GM18909 (cell line): ENCODE measurements around the gene SDSL.

Experiments used
- ATAC-seq: cut with Tn5 transposase; IDR thresholded peaks from one replicate; pipeline ENCODE4 v1.9.1; 2021; ENCODE audit warnings: mild to moderate bottlenecking; ENCODE audit not compliant: unreplicated experiment, poor library complexity

The SDSL gene

DNA sequence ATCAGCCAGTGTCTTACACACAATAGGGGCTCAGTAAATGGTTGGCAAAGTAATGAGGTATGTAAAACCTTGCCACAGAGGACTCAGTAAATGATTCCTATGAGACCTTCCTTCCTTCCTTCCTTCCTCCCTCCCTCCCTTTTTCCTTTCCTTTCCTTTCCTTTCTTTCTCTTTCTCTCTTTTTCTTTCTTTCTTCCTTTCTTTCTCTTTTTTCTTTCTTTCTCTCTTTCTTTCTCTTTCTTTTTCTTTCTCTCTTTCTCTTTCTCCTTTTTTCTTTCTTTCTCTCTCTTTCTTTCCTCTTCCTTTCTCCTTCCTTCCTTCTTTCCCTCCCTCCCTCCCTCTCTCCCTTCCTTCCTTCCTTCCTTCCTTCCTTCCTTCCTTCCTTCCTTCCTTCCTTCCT lies 26.0 kb upstream of the SDSL start:
- no peak for ATAC-seq

- ATAC-seq: no peak
Observed at GRCh38 chr12:113396828-113397496, 25.2 kb upstream of the SDSL start.

DNA sequence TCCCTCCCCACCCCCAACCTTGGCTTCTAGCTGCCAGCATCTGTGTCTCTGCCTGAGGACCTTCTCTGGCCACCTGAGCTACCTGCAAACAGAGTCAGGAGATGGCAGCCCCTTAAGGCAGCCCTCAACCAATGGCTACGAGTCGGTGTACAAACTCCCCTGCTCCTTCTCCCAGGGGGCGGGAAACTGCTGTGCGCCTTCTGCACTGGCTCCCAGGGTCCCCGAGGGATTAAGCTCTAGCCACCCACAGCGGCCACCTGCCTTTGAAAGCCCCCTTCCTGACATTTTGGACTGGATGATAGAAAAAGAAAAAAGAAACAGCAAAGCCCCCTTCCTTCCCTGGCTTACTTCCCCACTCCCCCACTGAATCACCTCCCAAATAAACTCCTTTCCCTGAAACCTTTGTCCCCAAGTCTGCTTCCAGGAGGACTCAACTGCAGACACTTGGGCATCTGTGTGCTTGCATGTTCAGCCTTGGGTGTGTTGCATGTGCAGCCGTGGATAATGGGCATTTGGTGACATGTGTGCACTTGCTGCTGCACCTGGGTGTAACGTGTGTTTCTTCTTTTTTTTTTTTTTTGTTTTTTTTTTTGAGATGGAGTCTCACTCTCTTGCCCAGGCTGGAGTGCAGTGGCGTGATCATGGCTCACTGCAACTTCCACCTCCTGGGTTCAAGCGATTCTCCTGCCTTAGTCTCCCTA lies 24.5 kb upstream of the SDSL start:
- ATAC-seq: no peak

GRCh38 chr12:113398346-113399290 lies 23.6 kb upstream of the SDSL start:
- no peak for ATAC-seq

GRCh38 chr12:113399490-113399889 lies 22.7 kb upstream of the SDSL start:
- no peak for ATAC-seq

DNA sequence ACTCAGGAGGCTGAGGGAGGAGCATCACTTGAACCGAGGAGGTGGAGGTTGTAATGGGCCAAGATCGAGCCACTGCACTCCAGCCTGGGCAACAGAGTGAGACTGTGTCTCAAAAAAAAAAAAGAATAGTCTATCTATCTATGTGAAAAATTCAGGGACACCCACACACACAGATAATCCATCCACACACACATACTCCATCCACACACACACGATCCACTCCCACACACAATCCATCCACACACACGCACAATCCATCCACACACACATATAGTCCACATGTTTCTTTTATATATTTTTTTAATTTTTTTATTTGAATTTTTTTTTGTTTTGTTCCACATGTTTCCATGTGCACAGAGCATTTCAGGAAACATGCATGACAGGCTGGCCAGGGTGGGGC lies 21.8 kb upstream of the SDSL start:
- ATAC-seq: no peak

DNA sequence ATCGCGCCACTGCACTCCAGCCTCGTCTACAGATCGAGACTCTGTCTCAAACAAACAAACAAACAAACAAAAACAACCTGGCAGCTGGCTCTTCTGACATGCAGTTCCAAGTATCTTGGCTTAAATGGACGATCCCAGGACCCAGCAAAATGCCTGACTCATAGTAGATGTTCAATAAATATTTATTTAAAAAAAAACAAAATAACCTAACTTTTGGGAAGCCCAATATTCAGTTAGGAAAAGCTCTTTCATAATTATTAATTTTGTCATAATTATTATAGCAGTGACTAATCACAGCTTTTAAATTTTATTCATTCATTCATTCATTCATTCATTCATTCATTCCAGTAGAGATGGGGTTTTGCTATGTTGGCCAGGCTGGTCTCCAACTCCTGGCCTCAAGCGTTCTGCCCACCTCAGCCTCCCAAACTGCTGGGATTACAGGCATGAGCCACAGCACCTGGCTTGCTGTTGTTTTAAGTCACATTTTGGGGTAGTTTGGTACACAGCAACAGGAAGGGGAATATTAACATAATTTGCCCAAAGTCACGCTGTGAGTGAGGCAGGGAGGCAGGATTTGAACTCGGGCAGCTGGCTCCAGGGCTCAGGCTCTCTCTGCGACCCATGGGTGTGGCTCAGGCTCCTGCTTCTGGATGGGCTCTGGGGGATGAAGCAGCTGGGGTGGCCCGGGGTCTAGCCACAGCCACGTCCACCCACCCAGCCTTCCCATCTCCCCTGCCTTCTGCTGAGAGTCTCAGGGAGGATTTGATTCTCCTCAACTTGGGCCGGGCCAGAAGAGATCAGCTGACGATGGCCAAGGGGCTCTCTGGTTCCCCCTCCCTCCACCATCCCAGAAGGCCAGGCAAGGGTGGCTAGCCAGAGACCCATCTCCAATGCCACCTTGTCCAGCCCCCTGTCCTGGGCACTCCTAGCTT lies 20.8 kb upstream of the SDSL start:
- ATAC-seq: no peak

DNA sequence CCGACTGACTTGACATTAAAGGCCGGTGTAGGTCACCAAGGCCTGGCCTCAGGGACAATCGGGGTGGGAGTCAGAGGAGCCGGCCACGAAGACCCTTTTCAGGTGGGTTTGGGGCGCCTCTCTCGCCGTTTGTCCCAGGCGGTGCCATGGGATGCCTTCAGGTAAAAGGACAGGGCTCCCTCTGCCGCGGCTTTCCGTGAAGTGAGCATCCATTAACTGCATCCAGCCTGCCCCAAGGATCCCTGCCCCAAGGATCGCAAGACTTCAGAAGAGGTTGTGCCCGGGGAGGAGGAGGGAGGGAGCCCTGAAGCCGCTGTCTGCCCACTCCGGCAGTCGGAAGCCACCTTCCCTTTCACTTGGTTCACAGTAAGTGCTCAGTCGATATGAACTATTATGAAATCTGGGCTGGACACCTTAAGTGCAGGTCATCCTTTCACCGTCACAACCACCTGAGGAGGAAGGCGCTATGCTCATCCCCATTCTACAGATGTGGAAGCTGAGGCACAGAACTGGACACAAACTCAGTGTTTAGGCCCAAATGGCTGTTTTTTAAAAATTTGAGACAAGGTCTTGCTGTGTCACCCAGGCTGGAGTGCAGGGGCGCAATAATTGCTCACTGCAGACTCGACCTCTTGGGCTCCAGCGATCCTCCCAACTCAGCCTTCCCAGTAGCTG lies 19.5 kb upstream of the SDSL start:
- ATAC-seq: no peak

DNA sequence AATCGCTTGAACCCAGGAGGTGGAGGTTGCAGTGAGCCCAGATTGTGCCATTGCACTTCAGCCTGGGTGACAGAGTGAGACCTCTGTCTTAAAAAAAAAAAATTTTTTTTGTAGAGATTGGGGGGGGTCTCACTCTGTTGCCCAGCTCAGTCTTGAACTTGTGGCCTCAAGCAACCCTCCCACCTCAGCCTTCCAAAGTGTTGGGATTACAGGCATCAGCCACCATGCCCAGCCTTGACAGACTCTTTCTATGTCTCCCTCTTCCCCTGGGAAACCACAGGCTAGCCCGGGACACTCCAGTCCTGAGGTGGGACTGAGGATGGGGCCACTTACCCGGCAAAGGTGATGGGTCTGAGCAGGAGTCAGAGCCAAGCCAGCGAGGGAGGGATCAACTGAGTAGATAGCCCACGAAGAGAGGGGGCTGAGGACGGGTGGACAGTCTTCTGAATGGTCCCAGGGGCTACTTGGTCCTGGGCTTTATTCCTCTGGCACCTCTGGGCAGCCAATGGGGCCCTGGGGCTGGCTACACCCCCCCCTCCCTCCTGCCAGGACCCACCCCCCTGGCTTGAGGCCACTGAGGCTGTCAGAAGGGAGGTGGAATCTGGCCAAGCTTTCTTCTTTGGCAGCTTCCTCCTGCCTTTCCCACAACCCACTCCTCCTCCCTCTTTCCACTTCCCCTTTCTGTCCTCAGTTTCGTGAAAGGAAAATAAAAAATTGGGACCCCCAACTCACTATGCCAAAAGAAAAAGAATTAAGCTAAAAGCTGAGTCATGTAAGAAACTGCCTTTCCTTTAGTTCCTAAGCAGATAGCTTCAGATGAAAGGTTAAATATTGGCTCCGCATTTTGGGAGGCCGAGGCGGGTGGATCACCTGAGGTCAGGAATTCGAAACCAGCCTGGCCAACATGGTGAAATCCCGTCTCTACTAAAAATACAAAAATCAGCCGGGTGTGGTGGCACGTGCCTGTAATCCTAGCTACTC lies 18.5 kb upstream of the SDSL start, which contains the start of gene SDS:
TSS of gene SDS (minus strand) at position 453 of the 981 bp plus-strand sequence. CDS start 4,179 bp downstream, outside the sequence.
- ATAC-seq: no peak

- ATAC-seq: no peak
Observed at GRCh38 chr12:113405694-113406093, 16.5 kb upstream of the SDSL start.

GRCh38 chr12:113407931-113408600 lies 14.1 kb upstream of the SDSL start:
- ATAC-seq: no peak

GRCh38 chr12:113408756-113409298 lies 13.4 kb upstream of the SDSL start:
- no peak for ATAC-seq

DNA sequence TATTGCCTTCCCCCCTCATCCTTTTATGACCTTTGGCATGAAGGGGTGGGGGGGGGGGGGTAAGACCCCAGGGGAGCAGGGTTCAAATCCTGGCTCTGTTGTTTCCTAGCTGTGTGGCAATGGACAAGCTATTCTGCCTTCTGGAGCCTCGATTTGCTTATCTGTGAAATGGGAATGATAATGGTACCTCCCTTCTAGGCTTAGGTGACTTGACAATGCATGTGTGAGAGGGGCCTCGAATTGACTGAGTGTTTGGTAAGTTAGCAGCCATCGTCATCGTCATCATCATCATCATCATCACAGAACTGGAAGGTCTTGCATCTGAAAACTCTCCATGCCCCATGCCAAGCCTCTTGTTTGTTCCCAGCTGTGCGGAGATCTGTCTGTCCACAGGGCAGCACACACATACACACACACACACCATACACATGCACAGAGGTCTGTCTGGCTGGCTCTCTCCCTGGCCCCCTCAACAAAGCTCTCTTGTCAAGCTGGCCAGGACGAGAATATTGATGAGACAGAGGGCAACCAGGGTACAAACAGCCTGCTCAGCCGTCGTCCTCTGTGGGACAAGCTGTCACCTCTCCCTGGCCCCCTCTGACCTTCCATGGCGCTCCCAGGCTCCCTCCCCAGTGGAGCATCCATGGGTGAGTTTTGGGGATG lies 12.6 kb upstream of the SDSL start:
- ATAC-seq: no peak

- no peak for ATAC-seq
Observed at GRCh38 chr12:113413488-113413939, 8.7 kb upstream of the SDSL start.

DNA sequence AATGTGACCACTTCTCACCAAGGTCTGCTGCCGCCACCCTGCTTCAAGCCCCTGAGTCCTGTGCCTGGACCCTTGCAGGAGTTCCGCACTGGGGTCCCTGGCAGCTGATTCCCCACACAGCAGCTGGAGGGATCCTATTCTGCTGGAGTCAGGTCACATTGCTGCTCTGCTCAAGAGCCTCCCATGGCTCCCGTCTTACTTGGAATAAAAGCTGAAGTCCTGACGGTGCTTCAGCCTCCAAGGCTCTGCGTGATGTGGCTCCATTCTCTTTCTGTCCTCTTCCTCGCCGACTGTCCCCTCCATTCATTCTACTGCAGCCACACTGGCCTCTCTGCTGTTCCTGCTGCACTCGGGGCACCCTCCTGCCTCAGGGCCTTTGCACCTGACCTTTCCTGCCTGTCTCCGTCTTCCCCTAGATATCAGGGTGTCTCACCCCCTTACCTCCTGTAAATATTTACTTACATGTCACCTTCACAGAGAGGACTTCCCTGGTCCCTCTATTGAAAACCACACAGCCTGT lies 7.6 kb upstream of the SDSL start:
- no peak for ATAC-seq

DNA sequence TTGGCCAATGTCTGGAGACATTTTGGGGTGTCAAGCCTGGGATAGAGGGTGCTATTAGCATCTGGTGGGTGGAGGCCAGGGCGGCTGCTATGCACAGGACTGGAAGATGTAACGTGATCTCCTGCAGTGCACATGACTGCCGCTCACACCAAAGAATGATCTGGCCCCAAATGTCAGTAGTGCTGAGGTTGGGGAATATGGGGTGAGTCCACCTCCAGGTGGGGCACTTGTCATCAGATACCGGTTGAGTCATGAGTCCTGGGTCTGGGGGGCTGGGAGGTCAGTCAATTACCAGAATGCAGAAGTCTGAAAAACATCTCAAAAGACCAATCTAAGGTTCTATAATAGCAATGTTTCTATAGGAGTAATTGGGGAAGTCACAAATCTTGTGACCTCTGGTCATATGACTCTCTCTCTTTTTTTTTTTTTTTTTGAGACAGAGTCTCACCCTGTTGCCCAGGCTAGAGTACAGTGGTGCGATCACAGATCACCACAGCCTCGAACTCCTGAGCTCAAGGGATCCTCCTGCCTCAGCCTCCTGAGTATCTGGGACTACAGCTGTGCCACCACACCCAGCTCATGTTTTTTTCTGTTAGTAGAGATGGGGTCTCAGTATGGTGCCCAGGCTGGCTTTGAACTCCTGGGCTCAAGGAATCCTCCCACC lies 6.0 kb upstream of the SDSL start:
- no peak for ATAC-seq
